C4-2B (cell line): ENCODE results near the gene LCN15.

Experiments used
- CTCF ChIP-seq: fragments of 450-650 bp; conservative IDR thresholded peaks from 2 replicates; pipeline ENCODE4 v1.5.1; 2017; ENCODE audit warnings: mild to moderate bottlenecking
- ZFX ChIP-seq: fragments of 450-650 bp; IDR thresholded peaks from 2 replicates; pipeline ENCODE4 v1.6.1; 2017

DNA sequence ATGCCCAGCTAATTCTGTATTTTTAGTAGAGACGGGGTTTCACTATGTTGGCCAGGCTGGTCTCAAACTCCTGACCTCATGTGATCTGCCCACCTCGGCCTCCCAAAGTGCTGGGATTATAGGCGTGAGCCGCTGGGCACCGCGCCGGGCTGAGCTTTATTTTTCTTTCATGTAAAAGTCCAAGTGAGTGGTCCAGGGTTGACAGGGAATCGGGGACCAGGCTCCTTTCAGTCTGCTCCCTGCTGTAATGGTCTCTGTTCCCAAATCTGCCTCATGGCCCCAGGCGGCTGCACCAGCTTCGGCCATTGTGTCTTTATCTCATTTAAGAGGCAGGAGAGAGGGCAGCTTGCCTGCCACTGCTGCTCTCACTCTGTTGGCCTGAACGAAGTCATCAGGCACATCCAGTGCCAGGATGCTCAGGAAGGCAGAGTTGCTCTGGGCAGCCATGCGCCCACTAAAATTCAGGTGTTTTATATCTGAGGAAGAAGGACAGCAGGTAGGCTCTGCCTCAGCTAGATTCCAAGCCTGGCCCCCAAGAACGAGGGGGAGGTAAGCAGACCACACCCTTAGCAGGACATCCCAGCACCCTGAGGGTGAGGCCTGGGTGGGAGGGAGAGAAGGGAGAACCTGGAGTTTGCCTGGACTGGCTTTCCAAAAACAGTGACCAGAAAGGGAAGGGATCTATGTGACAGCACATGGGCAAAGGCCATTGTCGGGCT lies 30.1 kb upstream of the LCN15 start:
- TF ChIP-seq CTCF, result no peak
- TF ChIP-seq ZFX, result no peak
